GM12892 (cell line): ENCODE measurements around the gene STX1B.

Source experiments
- POLR2A ChIP-seq: IDR thresholded peaks from 2 replicates; pipeline ENCODE4 v1.6.1; 2011; ENCODE audit warnings: low read depth, low read length, control low read depth
- POLR2AphosphoS5 ChIP-seq: IDR thresholded peaks from 2 replicates; pipeline ENCODE4 v1.6.1; 2011; ENCODE audit warnings: low read depth, low read length, control low read depth
- TAF1 ChIP-seq: IDR thresholded peaks from 2 replicates; pipeline ENCODE4 v1.6.1; 2011; ENCODE audit warnings: low read depth, mild to moderate bottlenecking, control low read depth, low read length, borderline replicate concordance

GRCh38 chr16:30956601-30957455, 53.6 kb downstream of the STX1B start:
- TF ChIP-seq POLR2A (no peak), POLR2AphosphoS5 (no peak), TAF1 (no peak)
